Measurements from ENCODE around the gene ATG16L2. TPM values are rescaled to one million over a fixed set of nuclear protein-coding genes. Genes with fewer than 3 reads are reported as not detected.

The ATG16L2 gene
- total RNA-seq, 1 experiment from 2014 or later = 17.3 TPM

GRCh38 chr11:72768581-72768980, 45.6 kb upstream of the ATG16L2 start:
- Histone ChIP-seq H3K79me2 (ENCODE audit: insufficient read depth, low read length) (no peaks in the 10 kb centered on the region), H3K23me2 (ENCODE audit: insufficient read length, low read depth, low read length, poor library complexity, severe bottlenecking) (no peaks in the 10 kb centered on the region), H3K23ac (ENCODE audit: insufficient read length, low read depth, low read length) (no peak overlapping the region), H3K79me1 (ENCODE audit: insufficient read depth, low read depth, low read length, poor library complexity, severe bottlenecking) (no peaks in the 10 kb centered on the region), H4K5ac (ENCODE audit: insufficient read length, low read depth, low read length) (no peak overlapping the region), H2BK5ac (ENCODE audit: insufficient read length, low read length) (no peak overlapping the region), H2BK20ac (ENCODE audit: low read depth, low read length, poor library complexity, severe bottlenecking) (no peak overlapping the region), H2AFZ (ENCODE audit: low read length) (no peak overlapping the region), H3K4me1 (ENCODE audit: insufficient read depth, low read length) (no peaks in the 10 kb centered on the region), H4K91ac (ENCODE audit: insufficient read length, low read depth, low read length) (no peak overlapping the region), H3K4me2 (ENCODE audit: insufficient read depth, insufficient read length, low read length) (no peak overlapping the region), H3K18ac (ENCODE audit: insufficient read length, low read depth, low read length) (no peak overlapping the region), H3K4ac (ENCODE audit: low read depth, low read length) (no peak overlapping the region), H2BK15ac (ENCODE audit: low read depth, low read length) (no peak overlapping the region), H4K8ac (replicated peaks; ENCODE audit: insufficient read length, low read depth, low read length) (no peak overlapping the region), H2BK120ac (ENCODE audit: low read depth, low read length, poor library complexity, severe bottlenecking) (no peak overlapping the region), H3K14ac (ENCODE audit: insufficient read depth, low read length) (no peak overlapping the region), H4K20me1 (ENCODE audit: control insufficient read depth, insufficient read depth, insufficient read length) (no peaks in the 10 kb centered on the region), H3K27me3 (ENCODE audit: insufficient read depth, low read length) (no peaks in the 10 kb centered on the region), H2AK5ac (ENCODE audit: insufficient read length, low read length) (no peak overlapping the region), H2BK12ac (ENCODE audit: insufficient read length, low read depth, low read length) (no peak overlapping the region), H3K9me3 (ENCODE audit: control insufficient read depth, low read depth, low read length) (no peaks in the 10 kb centered on the region), H3K9ac (ENCODE audit: extremely low read depth, insufficient read length, low read length) (no peak overlapping the region), H3K56ac (ENCODE audit: insufficient read length, low read depth, low read length) (no peak overlapping the region), H3K27ac (ENCODE audit: insufficient read length, low read depth, low read length) (no peak overlapping the region), H3T11ph (ENCODE audit: low read length) (no peak overlapping the region)
- Mint-ChIP-seq H3K4me1 (peaks cover 30 to 55% of the 10 kb centered on the region in 2 experiments), H3K27me3 (ENCODE audit: low read depth) (no peaks in the 10 kb centered on the region; the same call in 1 of the 2 replicates), H3K36me3 (ENCODE audit: insufficient read depth in 1 of 3, low read depth in 3 of 3) (no peaks in the 10 kb centered on the region), H3K9me3 (no peaks in the 10 kb centered on the region), H3K27ac (peak overlapping the region in 1 of 3 experiments; percentile 93; a peak in 2 of 7 replicates), H3K4me3 (no peak overlapping the region; a peak in 1 of 5 replicates)
- DNase-seq = no peak
- WGBS (ENCODE audit: extremely low coverage, insufficient read length, low lambda C conversion rate) = no CpG with 5 or more reads among the region's 3 CpGs
- no peak for TF ChIP-seq CTCF (conservative IDR thresholded peaks at IDR 0.05)
